OCI-LY7 (cell line): ENCODE results near the gene NFX1. TPM values are rescaled to one million over a fixed set of nuclear protein-coding genes. Genes with fewer than 3 reads are reported as not detected.

Experiments used
- BruUV-seq: library from RNA; stranded (reverse); fragments of 400-500 nt; replicated peaks from 2 replicates; lab custom pipeline; 2021; lab: Mats Ljungman, UMichigan
- CTCF ChIA-PET: fragments of 300-600 bp; sonication (Branson Sonifier 250); formaldehyde crosslinking; loops from one replicate; lab custom pipeline; 2022; ENCODE audit warnings: antibody characterized with exemption; ENCODE audit not compliant: unreplicated experiment; lab: Charles Lee
- POLR2A ChIA-PET: fragments of 300-600 bp; sonication (Branson Sonifier 250); formaldehyde crosslinking; loops from one replicate; lab custom pipeline; 2022; ENCODE audit warnings: antibody characterized with exemption; lab: Charles Lee
- DNase-seq: peaks from one replicate; pipeline ENCODE4 v3.0.0-alpha.2; 2015; ENCODE audit warnings: low spot score
- H2AFZ ChIP-seq: fragments of 200-600 bp; sonication (generic), shearing (Covaris generic); 2 replicates; pipeline ENCODE4 v1.6.1; 2014; ENCODE audit warnings: mild to moderate bottlenecking, antibody characterized with exemption, low read length, moderate library complexity
- H3K27ac ChIP-seq: fragments of 200-600 bp; sonication (generic); 2 replicates; pipeline ENCODE4 v1.5.1; 2014; ENCODE audit warnings: mixed run types, low read depth, mild to moderate bottlenecking, moderate library complexity, low read length, inconsistent platforms; ENCODE audit not compliant: poor library complexity, severe bottlenecking
- H3K36me3 ChIP-seq: fragments of 200-600 bp; sonication (generic); 2 replicates; pipeline ENCODE4 v1.6.1; 2014; ENCODE audit warnings: mild to moderate bottlenecking, antibody characterized with exemption, low read length, moderate library complexity, mixed read lengths; ENCODE audit not compliant: insufficient read depth
- H3K4me1 ChIP-seq: fragments of 200-600 bp; sonication (generic); 2 replicates; pipeline ENCODE4 v1.5.1; 2014; ENCODE audit warnings: mild to moderate bottlenecking, low read length; ENCODE audit not compliant: insufficient read depth, poor library complexity, severe bottlenecking
- H3K4me2 ChIP-seq: fragments of 200-600 bp; sonication (generic); 2 replicates; pipeline ENCODE4 v1.6.1; 2014; ENCODE audit warnings: mild to moderate bottlenecking, low read length
- H3K4me3 ChIP-seq: fragments of 200-600 bp; sonication (generic); 2 replicates; pipeline ENCODE4 v1.5.1; 2014; ENCODE audit warnings: mild to moderate bottlenecking, low read depth, low read length; ENCODE audit not compliant: poor library complexity, severe bottlenecking
- H3K79me2 ChIP-seq: fragments of 200-600 bp; sonication (generic); 2 replicates; pipeline ENCODE4 v1.6.1; 2016; ENCODE audit warnings: low read depth, mild to moderate bottlenecking, low read length, moderate library complexity, mixed read lengths; ENCODE audit not compliant: insufficient read depth
- H3K9me2 ChIP-seq: fragments of 200-600 bp; sonication (generic); 2 replicates; pipeline ENCODE4 v1.6.1; 2016; ENCODE audit warnings: mild to moderate bottlenecking, low read length, mixed read lengths; ENCODE audit not compliant: insufficient read depth
- H3K9me3 ChIP-seq: fragments of 200-600 bp; sonication (generic); 2 replicates; pipeline ENCODE4 v1.6.1; 2014; ENCODE audit warnings: mild to moderate bottlenecking, mixed run types, low read length, mixed read lengths
- H4K20me1 ChIP-seq: fragments of 200-600 bp; sonication (generic); 2 replicates; pipeline ENCODE4 v1.6.1; 2014; ENCODE audit warnings: mild to moderate bottlenecking, antibody characterized with exemption, low read length, moderate library complexity, mixed read lengths; ENCODE audit not compliant: insufficient read depth
- EZH2phosphoT487 ChIP-seq: fragments of 200-600 bp; sonication (generic); IDR thresholded peaks from 2 replicates; pipeline ENCODE4 v1.6.1; 2018; ENCODE audit warnings: low read depth, borderline replicate concordance, mild to moderate bottlenecking, mixed run types, antibody characterized with exemption, low read length, moderate library complexity, mixed read lengths
- intact Hi-C: fragments of 100-400 bp; cut with micrococcal nuclease; formaldehyde crosslinking; loops from one replicate; pipeline ENCODE4 v1.10.0; 2022; ENCODE audit not compliant: unreplicated experiment
- total RNA-seq, 2 experiments: library from RNA; depleted of rRNA in 1 of 2; stranded (reverse); fragments of >200 nt in 1 of 2; shearing (Covaris generic) in 1 of 2; gene quantifications; 2 replicates each; pipeline ENCODE4 v1.2.3, GENCODE V29; 2014 to 2022
- TF ChIP-seq, protein P1 (sequence below): fragments of 200-600 bp; sonication (generic); conservative IDR thresholded peaks from 2 replicates; pipeline ENCODE4 v1.5.1; 2014; ENCODE audit warnings: mild to moderate bottlenecking, antibody characterized with exemption, low read length, moderate library complexity, mixed read lengths

NFX1 gene
- total RNA-seq, 2 experiments from 2014 or later = 32.3 to 58.3 TPM

GRCh38 chr9:33242609-33243134 is 47.6 kb upstream of the NFX1 start:
- TF ChIP-seq EZH2phosphoT487 = no peak
- TF ChIP-seq, protein P1, sequence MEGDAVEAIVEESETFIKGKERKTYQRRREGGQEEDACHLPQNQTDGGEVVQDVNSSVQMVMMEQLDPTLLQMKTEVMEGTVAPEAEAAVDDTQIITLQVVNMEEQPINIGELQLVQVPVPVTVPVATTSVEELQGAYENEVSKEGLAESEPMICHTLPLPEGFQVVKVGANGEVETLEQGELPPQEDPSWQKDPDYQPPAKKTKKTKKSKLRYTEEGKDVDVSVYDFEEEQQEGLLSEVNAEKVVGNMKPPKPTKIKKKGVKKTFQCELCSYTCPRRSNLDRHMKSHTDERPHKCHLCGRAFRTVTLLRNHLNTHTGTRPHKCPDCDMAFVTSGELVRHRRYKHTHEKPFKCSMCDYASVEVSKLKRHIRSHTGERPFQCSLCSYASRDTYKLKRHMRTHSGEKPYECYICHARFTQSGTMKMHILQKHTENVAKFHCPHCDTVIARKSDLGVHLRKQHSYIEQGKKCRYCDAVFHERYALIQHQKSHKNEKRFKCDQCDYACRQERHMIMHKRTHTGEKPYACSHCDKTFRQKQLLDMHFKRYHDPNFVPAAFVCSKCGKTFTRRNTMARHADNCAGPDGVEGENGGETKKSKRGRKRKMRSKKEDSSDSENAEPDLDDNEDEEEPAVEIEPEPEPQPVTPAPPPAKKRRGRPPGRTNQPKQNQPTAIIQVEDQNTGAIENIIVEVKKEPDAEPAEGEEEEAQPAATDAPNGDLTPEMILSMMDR = no peak
- no TSS peak for BruUV-seq
- Histone ChIP-seq H3K36me3 (no peaks in the 10 kb centered on the region), H3K79me2 (no peaks in the 10 kb centered on the region), H3K27ac (no peak overlapping the region), H4K20me1 (no peaks in the 10 kb centered on the region), H3K9me2 (no peaks in the 10 kb centered on the region), H2AFZ (no peak overlapping the region), H3K4me3 (no peak overlapping the region), H3K4me2 (no peak overlapping the region), H3K4me1 (no peaks in the 10 kb centered on the region), H3K9me3 (no peaks in the 10 kb centered on the region)
- ChIA-PET POLR2A (interaction anchor here (0.7 to 1.3 kb wide), 3 partner anchors 16 to 105 kb away, joined by 3 read pairs; no protein-coding TSS in a partner anchor), CTCF (no interaction called here)
- no peak for DNase-seq
- intact Hi-C loops = no loop called here

- H3K4me3 ChIP-seq = no peak overlapping the region
- ChIA-PET POLR2A (interaction anchor here (0.6 kb wide), 1 partner anchor 59 kb away, joined by 4 read pairs; no protein-coding TSS in a partner anchor), CTCF (no interaction called here)
- intact Hi-C loops = no loop called here
- no TSS peak for BruUV-seq
- no peak overlapping the region for H3K4me2 ChIP-seq
- H3K9me3 ChIP-seq = no peaks in the 10 kb centered on the region
- no peak overlapping the region for H3K27ac ChIP-seq
- no peaks in the 10 kb centered on the region for H3K9me2 ChIP-seq
- H2AFZ ChIP-seq = no peak overlapping the region
- H4K20me1 ChIP-seq = no peaks in the 10 kb centered on the region
- no peaks in the 10 kb centered on the region for H3K79me2 ChIP-seq
- H3K4me1 ChIP-seq = peaks cover 9% of the 10 kb centered on the region
- TF ChIP-seq, protein P1 = no peak
- TF ChIP-seq EZH2phosphoT487 = no peak
- no peak for DNase-seq
- no peaks in the 10 kb centered on the region for H3K36me3 ChIP-seq
Measured at GRCh38 chr9:33244137-33244784, 46.1 kb upstream of the NFX1 start.

- peaks cover 20% of the 10 kb centered on the region for H3K4me1 ChIP-seq
- TF ChIP-seq, protein P1 = no peak
- no peak for TF ChIP-seq EZH2phosphoT487
- no peaks in the 10 kb centered on the region for H3K79me2 ChIP-seq
- H3K4me2 ChIP-seq = no peak overlapping the region
- no peak overlapping the region for H3K4me3 ChIP-seq
- H3K9me2 ChIP-seq = no peaks in the 10 kb centered on the region
- H3K27ac ChIP-seq = no peak overlapping the region
- H4K20me1 ChIP-seq = no peaks in the 10 kb centered on the region
- no peak overlapping the region for H2AFZ ChIP-seq
- ChIA-PET CTCF (no interaction called here), POLR2A (no interaction called here)
- BruUV-seq = no TSS peak
- DNase-seq = no peak
- H3K36me3 ChIP-seq = no peaks in the 10 kb centered on the region
- intact Hi-C loops = no loop called here
- no peaks in the 10 kb centered on the region for H3K9me3 ChIP-seq
Measured at GRCh38 chr9:33245341-33245740, 45.0 kb upstream of the NFX1 start.
